HepG2 (cell line): ENCODE measurements around the gene ZBTB8OS.
"Not testable (repeated sequence)": the region's sequence is repeated elsewhere in the genome, so short reads cannot be mapped to it uniquely, and the experiment has no call there.

Source experiments
- CTCF ChIP-seq: sonication (generic); formaldehyde crosslinking; IDR thresholded peaks from 2 replicates; pipeline ENCODE4 v1.5.0; 2020; ENCODE audit warnings: mild to moderate bottlenecking, missing genetic modification reagents, moderate library complexity
- MAZ ChIP-seq, 2 experiments: sonication (generic) in 1 of 2; formaldehyde crosslinking in 1 of 2; IDR thresholded peaks; 2 replicates each; pipeline versions ENCODE4 v1.5.0 to v1.6.1; 2012 to 2020; ENCODE audit warnings: low read depth in 2 of 2, mild to moderate bottlenecking in 2 of 2, borderline replicate concordance in 1 of 2, improper control_type of control experiment in 1 of 2, low read length in 1 of 2, missing genetic modification reagents in 1 of 2, moderate library complexity in 1 of 2
- NCOA2 ChIP-seq: sonication (generic); formaldehyde crosslinking; IDR thresholded peaks from 2 replicates; pipeline ENCODE4 v1.8.0; 2022; ENCODE audit warnings: inconsistent platforms
- RXRA ChIP-seq: sonication (generic); formaldehyde crosslinking; IDR thresholded peaks from 2 replicates; pipeline ENCODE4 v1.5.1; 2020; ENCODE audit warnings: missing genetic modification reagents
- SP5 ChIP-seq: IDR thresholded peaks from 2 replicates; pipeline ENCODE4 v1.6.1; 2016; ENCODE audit warnings: low read depth, borderline replicate concordance
- SUZ12 ChIP-seq: fragments of 150-350 bp; IDR thresholded peaks from 2 replicates; pipeline ENCODE4 v1.6.1; 2014; ENCODE audit warnings: low read depth, low read length
- U2AF1 ChIP-seq: fragments of 200-400 bp; formaldehyde crosslinking; optimal IDR thresholded peaks from 2 replicates; pipeline ENCODE3; 2017; ENCODE audit warnings: mild to moderate bottlenecking, low read depth, low read length
- ZFY ChIP-seq: sonication (generic); formaldehyde crosslinking; IDR thresholded peaks from 2 replicates; pipeline ENCODE4 v1.4.0; 2020; ENCODE audit warnings: missing genetic modification reagents
- ZNF7 ChIP-seq: IDR thresholded peaks from 2 replicates; pipeline ENCODE4 v1.6.1; 2016; ENCODE audit warnings: missing biosample characterization, missing genetic modification reagents

GRCh38 chr1:32642292-32642827 is 8.0 kb downstream of the ZBTB8OS start:
- not testable (repeated sequence) for TF ChIP-seq NCOA2 (CRISPR knock-in tag); U2AF1; SP5 (CRISPR knock-in tag); CTCF (CRISPR knock-in tag); ZFY (CRISPR knock-in tag); RXRA (CRISPR knock-in tag); MAZ (IDR thresholded peaks at IDR 0.05; ENCODE audit: borderline replicate concordance, low read depth, low read length); MAZ (CRISPR knock-in tag; IDR thresholded peaks at IDR 0.05; ENCODE audit: low read depth); SUZ12; ZNF7 (CRISPR knock-in tag)
